ENCODE data around the gene LRIG1. TPM values are rescaled to one million over a fixed set of nuclear protein-coding genes. Genes with fewer than 3 reads are reported as not detected.

Gene LRIG1
- total RNA-seq: 100 to 1,000 TPM in 3 of 4 donors, 10 to 100 TPM in 1; 95.3 to 136 (median 131) TPM

GRCh38 chr3:66500576-66501482 lies at the start of gene LRIG1:
Gene LRIG1, minus strand, starts transcription at chr3:66501022. Its CDS starts 615 bp downstream, at chr3:66500407.
- Histone ChIP-seq H3K36me3 (no peaks in the 10 kb centered on the region), H3K4me1 (peaks cover 28 to 55% (median 50%) of the 10 kb centered on the region in 4 donors), H3K4me3 (peak within 1 kb of the TSS; percentile 89 to 100 (median 91)), H3K27ac (replicated peaks in 1 of 4) (peak within 1 kb of the TSS; percentile 96 to 99 (median 97)), H3K9me3 (no peaks in the 10 kb centered on the region), H3K27me3 (no peaks in the 10 kb centered on the region)
- DNase-seq (ENCODE audit: extremely low spot score): peak; percentile 100
- TF ChIP-seq POLR2A (IDR thresholded peaks at IDR 0.05; ENCODE audit: low read depth) (peak; percentile 73), CTCF (IDR thresholded peaks at IDR 0.05) (peak; percentile 3 to 56 (median 5)), EP300 (IDR thresholded peaks at IDR 0.05) (no peak), POLR2AphosphoS5 (IDR thresholded peaks at IDR 0.05) (peak; percentile 84 to 89)
- WGBS: under 1% methylated on average over 52 of the region's 109 CpGs
- intact Hi-C loops (cut with DNase I): loop anchor here (2.0 to 10.0 kb wide), 3 partner anchors 94 to 316 kb away; no protein-coding TSS in a partner anchor

GRCh38 chr3:66544619-66545429 lies 44.0 kb upstream of the LRIG1 start:
- TF ChIP-seq EP300 (IDR thresholded peaks at IDR 0.05) (no peak), CTCF (IDR thresholded peaks at IDR 0.05) (no peak), POLR2AphosphoS5 (IDR thresholded peaks at IDR 0.05) (no peak), POLR2A (IDR thresholded peaks at IDR 0.05; ENCODE audit: low read depth) (no peak)
- DNase-seq (ENCODE audit: extremely low spot score): no peak
- Histone ChIP-seq H3K36me3 (no peaks in the 10 kb centered on the region), H3K27ac (replicated peaks in 1 of 4) (no peak overlapping the region), H3K27me3 (no peaks in the 10 kb centered on the region), H3K9me3 (no peaks in the 10 kb centered on the region), H3K4me3 (no peak overlapping the region), H3K4me1 (no peaks in the 10 kb centered on the region)
- 95% methylated on average over 16 of the region's 43 CpGs for WGBS
- intact Hi-C loops (cut with DNase I): no loop called here

GRCh38 chr3:66542153-66542552 lies 41.3 kb upstream of the LRIG1 start:
- Histone ChIP-seq H3K4me3 (no peak overlapping the region), H3K27me3 (no peaks in the 10 kb centered on the region), H3K27ac (replicated peaks in 1 of 4) (no peak overlapping the region), H3K36me3 (no peaks in the 10 kb centered on the region), H3K9me3 (no peaks in the 10 kb centered on the region), H3K4me1 (no peaks in the 10 kb centered on the region)
- 66% methylated on average over 2 of the region's 2 CpGs for WGBS
- intact Hi-C loops (cut with DNase I): no loop called here
- no peak for TF ChIP-seq POLR2A (IDR thresholded peaks at IDR 0.05; ENCODE audit: low read depth)
- no peak for TF ChIP-seq CTCF (IDR thresholded peaks at IDR 0.05)
- TF ChIP-seq EP300 (IDR thresholded peaks at IDR 0.05): no peak
- TF ChIP-seq POLR2AphosphoS5 (IDR thresholded peaks at IDR 0.05): no peak
- no peak for DNase-seq (ENCODE audit: extremely low spot score)

- Histone ChIP-seq H3K27me3 (no peaks in the 10 kb centered on the region), H3K36me3 (no peaks in the 10 kb centered on the region), H3K4me1 (no peaks in the 10 kb centered on the region), H3K4me3 (no peak overlapping the region), H3K9me3 (no peaks in the 10 kb centered on the region), H3K27ac (replicated peaks in 1 of 4) (no peak overlapping the region)
- 93% methylated on average over 3 of the region's 3 CpGs for WGBS
- TF ChIP-seq POLR2A (IDR thresholded peaks at IDR 0.05; ENCODE audit: low read depth) (no peak), CTCF (IDR thresholded peaks at IDR 0.05) (no peak), POLR2AphosphoS5 (IDR thresholded peaks at IDR 0.05) (no peak), EP300 (IDR thresholded peaks at IDR 0.05) (no peak)
- intact Hi-C loops (cut with DNase I): no loop called here
- no peak for DNase-seq (ENCODE audit: extremely low spot score)
Measured at GRCh38 chr3:66539466-66539989, 38.7 kb upstream of the LRIG1 start.
